ENCODE results near the gene ADARB1. TPM values are rescaled to one million over a fixed set of nuclear protein-coding genes. Genes with fewer than 3 reads are reported as not detected.
"Not testable (repeated sequence)": the region's sequence is repeated elsewhere in the genome, so short reads cannot be mapped to it uniquely, and the experiment has no call there.

Gene ADARB1
- total RNA-seq, 1 experiment from 2014 or later, result 7.9 TPM

GRCh38 chr21:45141507-45141906, 67.1 kb downstream of the ADARB1 start:
- no peaks in the 10 kb centered on the region for H3K27me3 ChIP-seq (replicated peaks)
- H3K4me3 ChIP-seq, result no peak overlapping the region
- DNase-seq (ENCODE audit: low read depth in 1 of 2, low spot score in 2 of 2), result peak in 1 of 2 experiments; percentile 23
- H3K4me1 ChIP-seq (replicated peaks), result peaks cover 36% of the 10 kb centered on the region
- no peaks in the 10 kb centered on the region for H3K9me3 ChIP-seq (replicated peaks)
- H3K36me3 ChIP-seq, result no peaks in the 10 kb centered on the region
- no peak overlapping the region for H3K27ac ChIP-seq

GRCh38 chr21:45142469-45143308, 68.3 kb downstream of the ADARB1 start:
- DNase-seq (ENCODE audit: low read depth in 1 of 2, low spot score in 2 of 2), result peak; percentile 33 to 39
- Histone ChIP-seq H3K27ac (no peak overlapping the region), H3K4me3 (no peak overlapping the region), H3K36me3 (no peaks in the 10 kb centered on the region), H3K27me3 (replicated peaks) (no peaks in the 10 kb centered on the region), H3K4me1 (replicated peaks) (peaks cover 25% of the 10 kb centered on the region), H3K9me3 (replicated peaks) (no peaks in the 10 kb centered on the region)

GRCh38 chr21:45143855-45144254, 69.5 kb downstream of the ADARB1 start:
- Histone ChIP-seq H3K27me3 (replicated peaks) (no peaks in the 10 kb centered on the region), H3K4me1 (replicated peaks) (peaks cover 16% of the 10 kb centered on the region), H3K4me3 (no peak overlapping the region), H3K36me3 (no peaks in the 10 kb centered on the region), H3K27ac (no peak overlapping the region), H3K9me3 (replicated peaks) (no peaks in the 10 kb centered on the region)
- DNase-seq (ENCODE audit: low read depth in 1 of 2, low spot score in 2 of 2), result no peak

- DNase-seq (ENCODE audit: low read depth in 1 of 2, low spot score in 2 of 2), result peak in 1 of 2 experiments; percentile 27
- H3K27ac ChIP-seq, result no peak overlapping the region
- peaks cover 16% of the 10 kb centered on the region for H3K4me1 ChIP-seq (replicated peaks)
- H3K36me3 ChIP-seq, result no peaks in the 10 kb centered on the region
- no peak overlapping the region for H3K4me3 ChIP-seq
- no peaks in the 10 kb centered on the region for H3K27me3 ChIP-seq (replicated peaks)
- H3K9me3 ChIP-seq (replicated peaks), result no peaks in the 10 kb centered on the region
Measured at GRCh38 chr21:45145146-45145545, 70.8 kb downstream of the ADARB1 start.

GRCh38 chr21:45145846-45146245, 71.5 kb downstream of the ADARB1 start:
- H3K4me1 ChIP-seq (replicated peaks); H3K27ac ChIP-seq; H3K9me3 ChIP-seq (replicated peaks); H3K27me3 ChIP-seq (replicated peaks); H3K36me3 ChIP-seq; H3K4me3 ChIP-seq: not testable (repeated sequence)
- DNase-seq (ENCODE audit: low read depth in 1 of 2, low spot score in 2 of 2), result peak in 1 of 2 experiments; percentile 28

- Histone ChIP-seq H3K4me3 (no peak overlapping the region), H3K4me1 (replicated peaks) (peaks cover 10% of the 10 kb centered on the region), H3K9me3 (replicated peaks) (no peaks in the 10 kb centered on the region), H3K27me3 (replicated peaks) (no peaks in the 10 kb centered on the region), H3K36me3 (no peaks in the 10 kb centered on the region), H3K27ac (no peak overlapping the region)
- DNase-seq (ENCODE audit: low read depth in 1 of 2, low spot score in 2 of 2), result peak in 1 of 2 experiments; percentile 19
Measured at GRCh38 chr21:45146306-45146705, 71.9 kb downstream of the ADARB1 start.

- peak in 1 of 2 experiments; percentile 32 for DNase-seq (ENCODE audit: low read depth in 1 of 2, low spot score in 2 of 2)
- Histone ChIP-seq H3K4me1 (replicated peaks) (peaks cover 10% of the 10 kb centered on the region), H3K27ac (no peak overlapping the region), H3K4me3 (no peak overlapping the region), H3K9me3 (replicated peaks) (no peaks in the 10 kb centered on the region), H3K36me3 (no peaks in the 10 kb centered on the region), H3K27me3 (replicated peaks) (no peaks in the 10 kb centered on the region)
Measured at GRCh38 chr21:45146801-45147200, 72.4 kb downstream of the ADARB1 start.

- Histone ChIP-seq H3K4me1 (replicated peaks) (peaks cover 2% of the 10 kb centered on the region), H3K36me3 (no peaks in the 10 kb centered on the region)
- DNase-seq (ENCODE audit: low read depth in 1 of 2, low spot score in 2 of 2), result peak in 1 of 2 experiments; percentile 40
Measured at GRCh38 chr21:45147473-45148315, 73.3 kb downstream of the ADARB1 start.

GRCh38 chr21:45148316-45148990, 74.1 kb downstream of the ADARB1 start:
- peak in 1 of 2 experiments; percentile 34 for DNase-seq (ENCODE audit: low read depth in 1 of 2, low spot score in 2 of 2)
- Histone ChIP-seq H3K4me1 (replicated peaks) (peaks cover under 1% of the 10 kb centered on the region), H3K27ac (no peak overlapping the region), H3K27me3 (replicated peaks) (no peaks in the 10 kb centered on the region), H3K9me3 (replicated peaks) (no peaks in the 10 kb centered on the region), H3K36me3 (no peaks in the 10 kb centered on the region), H3K4me3 (no peak overlapping the region)

More at GRCh38 chr21:45147473-45148315, 73.3 kb downstream of the ADARB1 start:
- no peaks in the 10 kb centered on the region for H3K27me3 ChIP-seq (replicated peaks)
- no peak overlapping the region for H3K4me3 ChIP-seq
- H3K9me3 ChIP-seq (replicated peaks), result no peaks in the 10 kb centered on the region
- H3K27ac ChIP-seq, result no peak overlapping the region

GRCh38 chr21:45149021-45149420, 74.6 kb downstream of the ADARB1 start:
- no peak overlapping the region for H3K27ac ChIP-seq
- no peak overlapping the region for H3K4me3 ChIP-seq
- no peak for DNase-seq (ENCODE audit: low read depth in 1 of 2, low spot score in 2 of 2)
- H3K27me3 ChIP-seq (replicated peaks), result no peaks in the 10 kb centered on the region
- H3K36me3 ChIP-seq, result no peaks in the 10 kb centered on the region
- H3K4me1 ChIP-seq (replicated peaks), result peaks cover 6% of the 10 kb centered on the region
- no peaks in the 10 kb centered on the region for H3K9me3 ChIP-seq (replicated peaks)

- Histone ChIP-seq H3K9me3 (replicated peaks) (no peaks in the 10 kb centered on the region), H3K27ac (no peak overlapping the region), H3K27me3 (replicated peaks) (no peaks in the 10 kb centered on the region), H3K4me3 (no peak overlapping the region), H3K4me1 (replicated peaks) (peaks cover 19% of the 10 kb centered on the region), H3K36me3 (no peaks in the 10 kb centered on the region)
- peak in 1 of 2 experiments; percentile 24 for DNase-seq (ENCODE audit: low read depth in 1 of 2, low spot score in 2 of 2)
Measured at GRCh38 chr21:45150638-45151131, 76.3 kb downstream of the ADARB1 start.

GRCh38 chr21:45151445-45152160, 77.2 kb downstream of the ADARB1 start:
- no peak overlapping the region for H3K4me3 ChIP-seq
- H3K9me3 ChIP-seq (replicated peaks), result no peaks in the 10 kb centered on the region
- peak in 1 of 2 experiments; percentile 32 for DNase-seq (ENCODE audit: low read depth in 1 of 2, low spot score in 2 of 2)
- H3K4me1 ChIP-seq (replicated peaks), result peaks cover 19% of the 10 kb centered on the region
- H3K27ac ChIP-seq, result no peak overlapping the region
- H3K27me3 ChIP-seq (replicated peaks), result no peaks in the 10 kb centered on the region
- no peaks in the 10 kb centered on the region for H3K36me3 ChIP-seq

- no peaks in the 10 kb centered on the region for H3K36me3 ChIP-seq
- peaks cover 19% of the 10 kb centered on the region for H3K4me1 ChIP-seq (replicated peaks)
- no peak overlapping the region for H3K27ac ChIP-seq
- no peak overlapping the region for H3K4me3 ChIP-seq
- DNase-seq (ENCODE audit: low read depth in 1 of 2, low spot score in 2 of 2), result peak in 1 of 2 experiments; percentile 35
- H3K27me3 ChIP-seq (replicated peaks), result no peaks in the 10 kb centered on the region
- H3K9me3 ChIP-seq (replicated peaks), result no peaks in the 10 kb centered on the region
Measured at GRCh38 chr21:45152265-45152746, 77.9 kb downstream of the ADARB1 start.
